PFSK-1 (cell line): ENCODE measurements around the gene FADS1.

ENCODE experiments used
- POLR2AphosphoS5 ChIP-seq: IDR thresholded peaks from 2 replicates; pipeline ENCODE4 v1.6.1; 2012; ENCODE audit warnings: low read depth, mild to moderate bottlenecking, control low read depth, low read length, moderate library complexity
- SIN3A ChIP-seq: IDR thresholded peaks from 2 replicates; pipeline ENCODE4 v1.6.1; 2012; ENCODE audit warnings: mild to moderate bottlenecking, low read length, moderate library complexity, borderline replicate concordance; ENCODE audit not compliant: insufficient read depth
- TAF1 ChIP-seq: IDR thresholded peaks from 2 replicates; pipeline ENCODE4 v1.6.1; 2012; ENCODE audit warnings: low read length, control low read depth, borderline replicate concordance; ENCODE audit not compliant: insufficient read depth

DNA sequence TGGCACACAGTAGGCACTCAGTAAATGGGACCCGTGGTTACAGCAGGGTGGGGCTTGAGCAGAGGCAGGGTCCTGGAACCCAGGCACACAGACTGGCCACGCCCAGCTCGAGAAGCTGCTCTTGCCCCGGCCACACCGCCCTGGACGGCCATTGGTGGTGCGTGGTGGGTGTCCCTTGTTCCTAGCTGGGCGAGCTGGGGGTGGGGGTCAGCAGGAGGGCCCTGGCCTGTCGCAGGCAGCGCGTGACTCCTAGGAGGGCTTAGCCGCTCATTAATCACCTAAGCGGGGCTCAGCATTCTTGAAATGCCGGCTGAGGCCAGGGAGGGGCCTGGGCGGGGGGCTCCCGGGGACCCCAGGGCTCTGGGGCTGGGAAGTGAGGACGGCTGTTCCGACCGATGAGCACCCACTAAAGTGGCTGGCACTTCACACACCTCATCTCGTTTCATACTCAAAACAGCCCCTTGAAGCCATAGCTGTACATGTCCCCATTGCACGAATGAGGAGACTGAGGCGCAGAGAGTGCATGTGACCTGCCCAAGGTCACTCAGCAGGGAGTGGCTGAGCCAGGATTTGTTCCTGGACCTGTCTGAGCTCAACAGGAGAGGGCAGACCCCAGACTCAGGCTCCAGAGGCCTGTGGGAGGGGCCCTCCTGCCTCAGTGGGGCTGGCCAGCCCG, 52.7 kb downstream of the FADS1 start:
- TF ChIP-seq POLR2AphosphoS5 (no peak), SIN3A (no peak), TAF1 (no peak)
